ENCODE results near the gene DLX4. TPM values are rescaled to one million over a fixed set of nuclear protein-coding genes. Genes with fewer than 3 reads are reported as not detected.
A peak's percentile ranks its signal among the peaks of the same experiment; 100 is the strongest.

The DLX4 gene
- total RNA-seq, 1 donor from 2014 or later: 0.29 TPM

DNA sequence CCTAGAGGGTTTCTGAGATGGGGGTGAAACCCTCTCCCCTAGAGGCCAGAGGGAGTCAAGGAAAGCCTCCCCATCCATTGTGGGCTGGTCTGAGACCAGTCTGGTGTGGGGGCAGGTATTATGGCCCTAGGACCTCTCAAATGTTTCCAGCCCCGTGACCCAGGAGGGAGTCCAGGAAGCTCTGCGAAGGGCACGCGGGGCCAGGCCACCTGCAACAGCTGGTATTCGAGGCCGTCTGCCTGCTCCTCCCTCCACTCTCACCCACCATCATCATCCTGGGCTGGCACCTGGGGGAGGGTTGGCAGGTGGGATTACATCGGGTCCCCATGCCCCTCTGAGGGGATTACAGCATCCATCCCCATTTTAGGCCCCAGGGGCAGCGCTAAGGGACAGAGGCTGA is 38.1 kb upstream of the DLX4 start:
- no peak for TF ChIP-seq CTCF (IDR thresholded peaks at IDR 0.05; ENCODE audit: partially characterized antibody, unreplicated experiment)
- no peaks in the 10 kb centered on the region for H3K36me3 Mint-ChIP-seq (ENCODE audit: unreplicated experiment)
- H3K27me3 Mint-ChIP-seq (ENCODE audit: unreplicated experiment): peaks cover 7% of the 10 kb centered on the region
- no peak overlapping the region for H3K4me3 Mint-ChIP-seq (ENCODE audit: unreplicated experiment)
- peaks cover 22% of the 10 kb centered on the region for H3K4me1 Mint-ChIP-seq (ENCODE audit: low read depth, unreplicated experiment)
- no peaks in the 10 kb centered on the region for H3K9me3 Mint-ChIP-seq (ENCODE audit: unreplicated experiment)
- no peak for DNase-seq
- H3K27ac Mint-ChIP-seq (ENCODE audit: unreplicated experiment): no peak overlapping the region

DNA sequence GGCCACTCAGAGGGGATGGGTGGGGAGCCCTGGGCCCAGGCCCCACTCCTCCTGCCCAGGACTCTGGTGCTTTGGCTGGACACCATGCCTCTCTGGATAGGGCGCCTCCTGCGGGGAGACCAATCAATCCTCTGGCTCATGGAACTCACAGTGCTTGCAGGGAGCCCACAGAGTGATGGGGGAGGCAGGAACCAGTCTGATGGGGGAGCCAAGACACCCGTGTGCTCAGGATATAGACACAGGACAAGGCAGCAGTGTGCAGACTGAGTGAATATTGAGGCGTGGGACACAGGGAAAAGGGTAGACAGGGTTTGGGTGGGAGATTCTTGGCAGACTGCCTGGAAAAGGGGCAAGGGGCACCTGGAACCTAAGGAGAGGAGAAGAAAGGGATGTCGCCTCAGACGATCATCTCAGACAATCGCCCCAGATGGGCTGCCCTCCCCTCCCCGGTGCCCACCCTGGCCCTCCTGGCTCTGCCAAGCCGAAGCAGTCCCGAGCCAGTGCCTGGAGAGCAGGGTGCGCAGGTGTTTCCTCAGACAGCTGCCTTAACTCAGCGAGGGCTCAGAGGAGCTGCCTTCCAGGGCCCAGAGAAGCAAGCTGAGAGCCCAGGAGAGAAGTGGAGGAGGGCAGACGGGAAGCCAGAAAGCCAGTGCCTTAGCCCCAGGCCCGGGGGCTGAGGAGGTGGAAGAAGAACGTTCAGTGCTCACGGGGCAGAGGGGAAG is 37.4 kb upstream of the DLX4 start:
- Mint-ChIP-seq H3K36me3 (ENCODE audit: unreplicated experiment) (no peaks in the 10 kb centered on the region), H3K4me1 (ENCODE audit: low read depth, unreplicated experiment) (peaks cover 29% of the 10 kb centered on the region), H3K4me3 (ENCODE audit: unreplicated experiment) (no peak overlapping the region), H3K27me3 (ENCODE audit: unreplicated experiment) (peaks cover 7% of the 10 kb centered on the region), H3K9me3 (ENCODE audit: unreplicated experiment) (no peaks in the 10 kb centered on the region), H3K27ac (ENCODE audit: unreplicated experiment) (no peak overlapping the region)
- no peak for TF ChIP-seq CTCF (IDR thresholded peaks at IDR 0.05; ENCODE audit: partially characterized antibody, unreplicated experiment)
- DNase-seq: no peak

DNA sequence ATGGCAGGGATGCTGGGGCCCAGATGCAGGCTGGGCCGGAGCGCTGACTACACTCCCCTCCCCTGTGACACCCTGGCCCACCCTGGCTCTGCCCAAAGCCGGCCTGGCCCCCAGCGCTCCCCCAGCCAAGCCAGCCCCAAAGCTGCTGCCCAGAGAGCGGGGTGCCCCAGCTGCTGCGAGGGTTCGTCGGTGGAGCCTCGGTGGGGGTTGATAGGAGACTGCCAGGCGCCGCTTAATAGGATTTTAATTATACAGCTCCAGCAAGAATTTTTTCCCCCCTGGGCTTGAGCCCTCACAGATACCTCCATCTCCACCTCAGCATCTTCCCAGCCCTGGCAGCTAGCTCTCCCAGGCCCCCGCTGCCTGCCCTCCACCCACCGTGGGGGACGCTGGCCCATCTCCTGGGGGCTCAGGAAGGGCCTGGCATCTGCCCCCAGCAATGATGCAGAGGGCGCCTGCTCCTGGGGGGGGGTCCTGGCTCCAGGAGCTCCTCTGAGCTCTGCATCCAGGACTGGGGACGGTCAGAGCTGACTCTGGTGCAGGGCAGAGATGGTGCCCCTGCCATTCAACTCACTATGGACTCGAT is 36.8 kb upstream of the DLX4 start:
- H3K4me3 Mint-ChIP-seq (ENCODE audit: unreplicated experiment): no peak overlapping the region
- no peak overlapping the region for H3K27ac Mint-ChIP-seq (ENCODE audit: unreplicated experiment)
- H3K9me3 Mint-ChIP-seq (ENCODE audit: unreplicated experiment): no peaks in the 10 kb centered on the region
- peaks cover 30% of the 10 kb centered on the region for H3K4me1 Mint-ChIP-seq (ENCODE audit: low read depth, unreplicated experiment)
- no peak for TF ChIP-seq CTCF (IDR thresholded peaks at IDR 0.05; ENCODE audit: partially characterized antibody, unreplicated experiment)
- H3K27me3 Mint-ChIP-seq (ENCODE audit: unreplicated experiment): peaks cover 7% of the 10 kb centered on the region
- no peaks in the 10 kb centered on the region for H3K36me3 Mint-ChIP-seq (ENCODE audit: unreplicated experiment)
- DNase-seq: no peak

DNA sequence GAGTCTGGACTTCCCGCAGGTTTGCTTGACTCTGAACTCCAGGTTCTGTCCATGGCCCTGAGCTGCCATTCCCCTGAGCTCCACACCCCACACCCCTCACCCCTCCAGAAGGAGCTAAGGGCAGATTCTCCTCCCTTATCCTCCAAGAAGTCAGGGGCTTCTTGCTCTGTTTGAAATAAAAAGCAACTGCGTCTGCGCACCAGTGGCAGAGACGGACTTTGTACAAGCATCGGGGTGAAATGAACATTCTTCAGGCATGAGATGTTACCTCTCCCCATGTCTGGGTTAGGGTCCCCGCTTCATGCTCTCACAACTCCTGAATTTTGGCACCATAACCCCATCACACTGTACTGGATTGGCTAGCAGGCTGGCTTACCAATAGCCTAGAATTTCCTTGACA is 36.1 kb upstream of the DLX4 start:
- Mint-ChIP-seq H3K4me3 (ENCODE audit: unreplicated experiment) (no peak overlapping the region), H3K27me3 (ENCODE audit: unreplicated experiment) (peaks cover 7% of the 10 kb centered on the region), H3K4me1 (ENCODE audit: low read depth, unreplicated experiment) (peaks cover 29% of the 10 kb centered on the region), H3K27ac (ENCODE audit: unreplicated experiment) (no peak overlapping the region), H3K9me3 (ENCODE audit: unreplicated experiment) (no peaks in the 10 kb centered on the region), H3K36me3 (ENCODE audit: unreplicated experiment) (no peaks in the 10 kb centered on the region)
- no peak for TF ChIP-seq CTCF (IDR thresholded peaks at IDR 0.05; ENCODE audit: partially characterized antibody, unreplicated experiment)
- no peak for DNase-seq

DNA sequence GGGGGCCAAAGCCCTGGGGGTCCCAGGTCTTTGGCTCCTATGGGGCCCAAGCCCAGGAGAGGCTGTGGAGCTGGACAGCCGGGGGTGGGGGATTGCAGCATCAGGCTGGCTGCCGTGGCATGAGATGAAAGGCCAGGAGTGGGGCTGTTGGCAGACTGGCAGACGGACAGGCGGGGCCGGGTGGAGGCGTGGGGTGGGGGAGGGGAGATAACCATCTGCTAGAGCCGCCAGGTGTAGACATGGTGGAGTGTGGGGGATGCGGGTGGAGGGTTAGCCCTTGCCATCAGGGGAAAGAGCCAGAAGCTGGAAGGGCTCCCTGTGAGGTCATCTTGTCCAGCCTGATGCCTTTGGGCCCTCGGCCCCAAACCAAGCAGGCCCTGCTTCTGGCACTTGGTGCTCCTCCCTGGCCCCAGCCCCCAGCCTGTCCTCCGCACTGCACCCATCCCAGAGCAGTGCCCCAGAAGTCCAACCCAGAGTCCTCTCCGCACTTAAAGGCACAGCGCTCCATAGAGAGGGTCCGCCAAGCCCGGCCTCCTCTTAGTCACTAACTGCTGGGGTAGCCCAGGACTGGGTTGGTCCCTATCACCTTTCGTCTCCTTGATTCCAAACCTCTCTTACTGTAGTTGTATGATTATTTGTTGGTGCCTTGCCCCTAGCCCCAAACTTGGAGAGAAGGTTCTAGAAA is 33.3 kb upstream of the DLX4 start:
- Mint-ChIP-seq H3K36me3 (ENCODE audit: unreplicated experiment) (peaks cover 11% of the 10 kb centered on the region), H3K27ac (ENCODE audit: unreplicated experiment) (no peak overlapping the region), H3K4me3 (ENCODE audit: unreplicated experiment) (no peak overlapping the region), H3K27me3 (ENCODE audit: unreplicated experiment) (peaks cover 7% of the 10 kb centered on the region), H3K9me3 (ENCODE audit: unreplicated experiment) (peaks cover 1% of the 10 kb centered on the region), H3K4me1 (ENCODE audit: low read depth, unreplicated experiment) (peaks cover 14% of the 10 kb centered on the region)
- TF ChIP-seq CTCF (IDR thresholded peaks at IDR 0.05; ENCODE audit: partially characterized antibody, unreplicated experiment): no peak
- peak; percentile 34 for DNase-seq

Data from glutamatergic neuron (in vitro differentiated cells).